Body of pancreas (tissue), 4 donors: ENCODE results near the gene PKD2L2. TPM values are rescaled to one million over a fixed set of nuclear protein-coding genes. Genes with fewer than 3 reads are reported as not detected.
"Not testable (repeated sequence)": the region's sequence is repeated elsewhere in the genome, so short reads cannot be mapped to it uniquely, and the experiment has no call there.

Experiments used
- ATAC-seq: fragments of 150-250 bp; one replicate; pipeline ENCODE4 v1.9.1; 2016
- DNase-seq, 4 donors: peaks; one replicate each; pipeline ENCODE4 v3.0.0-alpha.2; 2019
- H3K27ac ChIP-seq, 4 donors: fragments of 200-600 bp; sonication (generic); 1 replicate in 3 of 4; 2 replicates in 1 of 4; pipeline versions ENCODE4 v1.5.1 to v1.6.1; 2016 to 2019; ENCODE audit warnings: mild to moderate bottlenecking in 1 of 4, mixed read lengths in 1 of 4, moderate library complexity in 1 of 4
- H3K27me3 ChIP-seq, 2 donors: fragments of 200-600 bp; sonication (generic); one replicate each; pipeline ENCODE4 v1.6.0; 2016; ENCODE audit warnings: mild to moderate bottlenecking in 1 of 2
- H3K36me3 ChIP-seq, 2 donors: fragments of 200-600 bp; sonication (generic); replicated peaks in 1 of 2; 2 replicates each; pipeline ENCODE4 v1.5.1; 2016; ENCODE audit warnings: low read depth in 2 of 2; ENCODE audit not compliant: insufficient read depth in 1 of 2
- H3K4me1 ChIP-seq: fragments of 200-600 bp; sonication (generic); one replicate; pipeline ENCODE4 v1.6.0; 2016
- H3K4me3 ChIP-seq, 2 donors: fragments of 200-600 bp; sonication (generic); 1 replicate in 1 of 2; 2 replicates in 1 of 2; pipeline ENCODE4 v1.5.1; 2016 to 2019
- H3K9me3 ChIP-seq, 3 donors: fragments of 200-600 bp; sonication (generic); 1 replicate in 2 of 3; 2 replicates in 1 of 3; pipeline ENCODE4 v1.5.1; 2016
- POLR2A ChIP-seq, 3 donors: fragments of 450-650 bp; IDR thresholded peaks; one replicate each; pipeline ENCODE4 v1.6.1; 2016; ENCODE audit warnings: antibody characterized with exemption in 3 of 3, mild to moderate bottlenecking in 2 of 3
- WGBS, 2 donors: methylation state at CpG; one replicate each; pipeline ENCODE4 v1.1.5; 2017; 5-methylcytosine and 5-hydroxymethylcytosine counted together
- intact Hi-C: fragments of 100-400 bp; cut with DNase I; formaldehyde crosslinking; loops from one replicate; pipeline ENCODE4 v1.15.1; 2023
- total RNA-seq, 2 donors: library from RNA; depleted of rRNA; stranded (reverse); fragments of >200 nt; gene quantifications; one replicate each; pipeline ENCODE4 v1.1.0, GENCODE V29; 2016
- TF ChIP-seq, protein P1 (sequence below), 7 experiments: fragments of 450-650 bp in 4 of 7; fragments of 200-600 bp in 3 of 7; sonication (generic) in 3 of 7; IDR thresholded peaks; one replicate each; pipeline ENCODE4 v1.5.1; 2016 to 2019; ENCODE audit warnings: antibody characterized with exemption in 7 of 7

Gene PKD2L2
- total RNA-seq, 2 donors from 2014 or later, result not detected

DNA sequence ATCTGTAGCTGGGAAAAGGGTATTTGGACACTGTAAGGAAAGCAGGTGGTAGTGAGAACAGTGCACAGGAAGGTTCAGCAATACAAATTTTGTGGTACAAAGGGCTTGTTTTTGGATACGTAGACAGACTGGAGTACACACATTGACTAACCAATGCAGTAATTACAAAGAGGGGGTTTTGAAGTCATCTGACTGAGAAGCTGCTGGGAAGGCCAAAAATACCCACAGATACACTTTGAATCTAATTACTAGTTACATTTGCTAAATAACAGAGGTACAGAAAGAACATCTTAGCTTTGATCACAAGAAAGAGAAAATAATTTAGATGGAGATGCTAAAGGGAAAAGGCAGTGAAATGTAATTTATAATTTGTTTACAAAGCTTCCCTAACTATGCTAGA lies 45.9 kb downstream of the PKD2L2 start:
- peaks cover 9% of the 10 kb centered on the region for H3K4me1 ChIP-seq
- intact Hi-C loops, result no loop called here
- H3K27ac ChIP-seq, result no peak overlapping the region
- DNase-seq (no peak), ATAC-seq (no peak)
- no peaks in the 10 kb centered on the region for H3K9me3 ChIP-seq
- WGBS, 2 donors, result 82 to 96% methylated on average over 1 of the region's 1 CpG
- peaks cover 0 to 14% of the 10 kb centered on the region in 2 donors for H3K36me3 ChIP-seq
- no peaks in the 10 kb centered on the region for H3K27me3 ChIP-seq
- no peak overlapping the region for H3K4me3 ChIP-seq
- TF ChIP-seq, protein P1, sequence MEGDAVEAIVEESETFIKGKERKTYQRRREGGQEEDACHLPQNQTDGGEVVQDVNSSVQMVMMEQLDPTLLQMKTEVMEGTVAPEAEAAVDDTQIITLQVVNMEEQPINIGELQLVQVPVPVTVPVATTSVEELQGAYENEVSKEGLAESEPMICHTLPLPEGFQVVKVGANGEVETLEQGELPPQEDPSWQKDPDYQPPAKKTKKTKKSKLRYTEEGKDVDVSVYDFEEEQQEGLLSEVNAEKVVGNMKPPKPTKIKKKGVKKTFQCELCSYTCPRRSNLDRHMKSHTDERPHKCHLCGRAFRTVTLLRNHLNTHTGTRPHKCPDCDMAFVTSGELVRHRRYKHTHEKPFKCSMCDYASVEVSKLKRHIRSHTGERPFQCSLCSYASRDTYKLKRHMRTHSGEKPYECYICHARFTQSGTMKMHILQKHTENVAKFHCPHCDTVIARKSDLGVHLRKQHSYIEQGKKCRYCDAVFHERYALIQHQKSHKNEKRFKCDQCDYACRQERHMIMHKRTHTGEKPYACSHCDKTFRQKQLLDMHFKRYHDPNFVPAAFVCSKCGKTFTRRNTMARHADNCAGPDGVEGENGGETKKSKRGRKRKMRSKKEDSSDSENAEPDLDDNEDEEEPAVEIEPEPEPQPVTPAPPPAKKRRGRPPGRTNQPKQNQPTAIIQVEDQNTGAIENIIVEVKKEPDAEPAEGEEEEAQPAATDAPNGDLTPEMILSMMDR (IDR thresholded peaks at IDR 0.05), result no peak
- TF ChIP-seq POLR2A (IDR thresholded peaks at IDR 0.05), result no peak

DNA sequence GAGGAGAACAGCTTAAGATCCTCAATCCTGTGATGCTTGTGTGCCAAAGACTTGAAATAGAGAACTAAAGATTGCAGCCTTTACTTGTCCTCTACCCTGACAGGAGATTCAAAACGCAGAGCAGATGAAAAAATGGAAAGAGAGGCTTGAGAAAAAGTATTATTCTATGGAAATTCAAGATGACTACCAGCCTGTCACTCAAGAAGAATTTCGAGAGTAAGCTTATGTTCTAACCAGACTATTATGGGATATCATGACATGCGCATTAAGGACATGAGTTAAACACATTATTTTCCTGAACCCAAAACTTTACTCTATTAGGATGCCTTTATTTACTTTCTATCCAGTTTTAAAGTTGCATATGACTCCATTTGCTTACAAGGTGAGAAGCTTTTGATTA lies 46.4 kb downstream of the PKD2L2 start:
- Histone ChIP-seq H3K4me1 (peaks cover 9% of the 10 kb centered on the region), H3K9me3 (no peaks in the 10 kb centered on the region), H3K27me3 (no peaks in the 10 kb centered on the region), H3K36me3 (peaks cover 0 to 18% of the 10 kb centered on the region in 2 donors), H3K4me3 (no peak overlapping the region), H3K27ac (no peak overlapping the region)
- TF ChIP-seq, protein P1 (IDR thresholded peaks at IDR 0.05), result no peak
- no peak for TF ChIP-seq POLR2A (IDR thresholded peaks at IDR 0.05)
- intact Hi-C loops, result no loop called here
- ATAC-seq (no peak), DNase-seq (no peak)
- WGBS, 2 donors, result 83 to 93% methylated on average over 3 of the region's 3 CpGs

DNA sequence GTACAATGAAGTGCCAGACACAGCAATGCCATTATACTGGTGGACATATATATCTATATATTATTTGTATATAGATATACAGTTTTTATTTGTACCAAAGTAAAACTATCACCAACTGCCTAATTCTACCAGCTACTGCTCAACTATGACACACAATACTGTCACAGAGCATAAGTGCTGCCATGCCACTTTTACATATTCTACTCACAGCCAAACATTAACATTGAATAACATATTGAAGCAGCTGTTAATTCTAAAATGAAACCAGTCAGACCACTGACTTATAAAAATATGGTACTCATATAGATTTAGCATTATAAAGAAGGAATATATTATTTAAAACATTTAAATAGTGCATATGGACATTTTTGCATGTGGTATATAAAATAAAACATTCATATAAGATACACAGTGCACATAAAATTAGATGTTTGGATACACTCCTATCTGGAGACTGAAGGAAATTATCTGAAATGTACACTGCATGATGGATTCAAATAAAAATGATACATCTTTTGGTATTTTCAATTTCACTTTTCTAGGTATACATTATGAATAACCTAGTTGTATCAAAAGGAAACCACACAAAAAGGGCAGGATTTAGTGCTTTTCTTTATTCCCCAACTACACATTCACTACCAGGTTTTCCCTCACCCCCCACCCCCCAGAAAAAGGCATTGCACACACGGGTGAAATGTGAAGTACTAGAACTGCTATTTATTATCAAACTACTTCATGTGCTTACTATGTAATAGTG lies 48.9 kb downstream of the PKD2L2 start:
- intact Hi-C loops, result no loop called here
- TF ChIP-seq, protein P1 (IDR thresholded peaks at IDR 0.05), result no peak
- TF ChIP-seq POLR2A (IDR thresholded peaks at IDR 0.05), result no peak
- no peak for ATAC-seq
- Histone ChIP-seq H3K27me3 (no peaks in the 10 kb centered on the region), H3K36me3 (peaks cover 4 to 20% of the 10 kb centered on the region in 2 donors), H3K9me3 (no peaks in the 10 kb centered on the region), H3K4me3 (no peak overlapping the region), H3K4me1 (peaks cover 8% of the 10 kb centered on the region), H3K27ac (no peak overlapping the region)
- 71 to 88% methylated on average over 1 of the region's 1 CpG for WGBS, 2 donors
- DNase-seq, result no peak

DNA sequence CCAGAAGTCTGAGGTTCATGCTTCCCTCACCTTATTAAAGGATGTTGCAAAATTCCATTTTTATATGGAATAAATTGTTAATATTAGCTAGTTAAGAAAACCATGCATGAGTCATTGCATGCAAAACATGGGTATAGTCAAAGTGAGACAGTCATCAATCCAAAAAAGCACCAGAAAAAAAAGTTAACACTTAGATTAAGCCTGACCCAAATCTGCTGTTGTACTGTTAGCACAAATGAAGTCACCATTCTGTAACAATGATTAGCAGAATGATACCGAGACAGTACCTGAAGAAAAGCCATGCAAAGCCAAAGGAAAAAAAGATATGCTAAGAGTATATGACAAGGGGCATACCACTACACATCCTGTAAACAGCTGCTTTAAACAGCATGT lies 49.5 kb downstream of the PKD2L2 start:
- TF ChIP-seq, protein P1 (IDR thresholded peaks at IDR 0.05), result no peak
- Histone ChIP-seq H3K9me3 (no peaks in the 10 kb centered on the region), H3K36me3 (peaks cover 4 to 20% of the 10 kb centered on the region in 2 donors), H3K4me3 (no peak overlapping the region), H3K27ac (no peak overlapping the region), H3K27me3 (no peaks in the 10 kb centered on the region), H3K4me1 (peaks cover 2% of the 10 kb centered on the region)
- intact Hi-C loops, result no loop called here
- no peak for ATAC-seq
- 91 to 93% methylated on average over 1 of the region's 1 CpG for WGBS, 2 donors
- DNase-seq, result no peak

DNA sequence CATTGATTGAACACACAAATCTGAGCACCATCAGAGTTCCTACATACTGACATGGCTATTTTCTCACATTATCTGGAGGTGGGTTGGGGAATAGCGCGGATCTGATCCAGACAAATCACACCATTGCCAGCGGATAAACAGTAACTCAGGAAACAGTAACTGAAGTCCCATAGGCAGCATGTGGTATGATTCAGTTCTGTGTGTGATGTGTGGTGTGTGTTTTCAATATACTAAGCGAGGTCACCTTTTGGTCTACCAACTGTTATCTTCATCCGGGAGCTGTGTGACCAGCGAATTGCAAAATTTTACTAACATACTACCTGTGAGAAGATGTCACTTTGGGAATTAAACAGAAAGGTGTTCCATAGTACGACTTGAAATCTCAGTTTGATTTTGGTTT lies 50.1 kb downstream of the PKD2L2 start:
- DNase-seq, result no peak

DNA sequence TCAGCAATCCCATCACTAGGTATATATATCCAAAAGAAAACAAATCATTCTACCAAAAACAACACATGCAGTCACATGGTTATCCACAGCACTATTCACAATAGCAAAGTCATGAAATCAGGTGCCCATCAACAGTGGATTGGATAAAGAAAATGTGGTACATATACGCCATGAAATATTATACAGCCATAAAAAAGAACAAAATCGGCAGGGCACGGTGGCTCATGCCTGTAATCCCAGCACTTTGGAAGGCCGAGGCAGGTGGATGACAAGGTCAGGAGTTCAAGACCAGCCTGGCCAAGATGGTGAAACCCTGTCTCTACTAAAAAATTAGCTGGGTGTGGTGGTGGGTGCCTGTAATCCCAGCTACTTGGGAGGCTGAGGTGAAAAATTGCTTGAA lies 55.0 kb downstream of the PKD2L2 start:
- H3K36me3 ChIP-seq, result peaks cover 14 to 20% of the 10 kb centered on the region in 2 donors

More for the DNA sequence above, 50.1 kb downstream of the PKD2L2 start:
- no peak for TF ChIP-seq POLR2A (IDR thresholded peaks at IDR 0.05)
- TF ChIP-seq, protein P1 (IDR thresholded peaks at IDR 0.05), result no peak
- ATAC-seq, result no peak
- Histone ChIP-seq H3K27ac (no peak overlapping the region), H3K4me1 (no peaks in the 10 kb centered on the region), H3K36me3 (peaks cover 4 to 20% of the 10 kb centered on the region in 2 donors), H3K27me3 (no peaks in the 10 kb centered on the region), H3K9me3 (no peaks in the 10 kb centered on the region), H3K4me3 (no peak overlapping the region)
- WGBS, 2 donors, result 77 to 81% methylated on average over 7 of the region's 7 CpGs
- intact Hi-C loops, result no loop called here

More for the DNA sequence above, 55.0 kb downstream of the PKD2L2 start:
- H3K4me3 ChIP-seq, H3K9me3 ChIP-seq, intact Hi-C loops, H3K27me3 ChIP-seq, H3K27ac ChIP-seq, H3K4me1 ChIP-seq, ATAC-seq, DNase-seq: not testable (repeated sequence)
- WGBS, 2 donors, result 94 to 95% methylated on average over 4 of the region's 4 CpGs
